ENCODE data around the gene GRIK4. TPM values are rescaled to one million over a fixed set of nuclear protein-coding genes. Genes with fewer than 3 reads are reported as not detected.

GRIK4 gene
- polyA plus RNA-seq, 1 experiment = 0.55 TPM

GRCh38 chr11:120723751-120724150, 212.2 kb downstream of the GRIK4 start:
- Histone ChIP-seq H3K9me3 (ENCODE audit: control insufficient read depth, insufficient read depth, low read length) (no peaks in the 10 kb centered on the region), H3K27ac (ENCODE audit: low read depth, low read length) (no peak overlapping the region), H3K4me3 (ENCODE audit: low read depth, low read length) (no peak overlapping the region), H3K27me3 (ENCODE audit: control insufficient read depth, insufficient read depth, low read length) (peaks cover 9% of the 10 kb centered on the region)
- DNase-seq (ENCODE audit: low read depth, low spot score) = no peak
- no peak for TF ChIP-seq CTCF (IDR thresholded peaks at IDR 0.05; ENCODE audit: low read depth, low read length)
- CTCF ChIA-PET = no interaction called here
- POLR2A ChIA-PET = no interaction called here

- no peak overlapping the region for H3K27ac ChIP-seq (ENCODE audit: low read depth, low read length)
- DNase-seq (ENCODE audit: low read depth, low spot score) = no peak
- CTCF ChIA-PET = no interaction called here
- no peaks in the 10 kb centered on the region for H3K9me3 ChIP-seq (ENCODE audit: control insufficient read depth, insufficient read depth, low read length)
- no peak for TF ChIP-seq CTCF (IDR thresholded peaks at IDR 0.05; ENCODE audit: low read depth, low read length)
- no peak overlapping the region for H3K4me3 ChIP-seq (ENCODE audit: low read depth, low read length)
- POLR2A ChIA-PET = no interaction called here
- peaks cover 3% of the 10 kb centered on the region for H3K27me3 ChIP-seq (ENCODE audit: control insufficient read depth, insufficient read depth, low read length)
Measured at GRCh38 chr11:120727752-120728151, 216.2 kb downstream of the GRIK4 start.

- no peaks in the 10 kb centered on the region for H3K9me3 ChIP-seq (ENCODE audit: control insufficient read depth, insufficient read depth, low read length)
- no peak for TF ChIP-seq CTCF (IDR thresholded peaks at IDR 0.05; ENCODE audit: low read depth, low read length)
- POLR2A ChIA-PET = no interaction called here
- H3K4me3 ChIP-seq (ENCODE audit: low read depth, low read length) = no peak overlapping the region
- no peak for DNase-seq (ENCODE audit: low read depth, low spot score)
- no peaks in the 10 kb centered on the region for H3K27me3 ChIP-seq (ENCODE audit: control insufficient read depth, insufficient read depth, low read length)
- CTCF ChIA-PET = no interaction called here
- no peak overlapping the region for H3K27ac ChIP-seq (ENCODE audit: low read depth, low read length)
Measured at GRCh38 chr11:120735035-120735434, 223.5 kb downstream of the GRIK4 start.

GRCh38 chr11:120738516-120739046, 227.0 kb downstream of the GRIK4 start:
- Histone ChIP-seq H3K27ac (ENCODE audit: low read depth, low read length) (no peak overlapping the region), H3K4me3 (ENCODE audit: low read depth, low read length) (no peak overlapping the region), H3K27me3 (ENCODE audit: control insufficient read depth, insufficient read depth, low read length) (no peaks in the 10 kb centered on the region), H3K9me3 (ENCODE audit: control insufficient read depth, insufficient read depth, low read length) (no peaks in the 10 kb centered on the region)
- POLR2A ChIA-PET = no interaction called here
- DNase-seq (ENCODE audit: low read depth, low spot score) = no peak
- CTCF ChIA-PET = interaction anchor here (0.6 kb wide), 1 partner anchor 224 kb away, joined by 3 read pairs; no protein-coding TSS in a partner anchor
- no peak for TF ChIP-seq CTCF (IDR thresholded peaks at IDR 0.05; ENCODE audit: low read depth, low read length)

GRCh38 chr11:120739780-120740179, 228.2 kb downstream of the GRIK4 start:
- POLR2A ChIA-PET = no interaction called here
- CTCF ChIA-PET = no interaction called here
- H3K9me3 ChIP-seq (ENCODE audit: control insufficient read depth, insufficient read depth, low read length) = no peaks in the 10 kb centered on the region
- H3K27ac ChIP-seq (ENCODE audit: low read depth, low read length) = no peak overlapping the region
- TF ChIP-seq CTCF (IDR thresholded peaks at IDR 0.05; ENCODE audit: low read depth, low read length) = no peak
- no peak overlapping the region for H3K4me3 ChIP-seq (ENCODE audit: low read depth, low read length)
- no peak for DNase-seq (ENCODE audit: low read depth, low spot score)
- H3K27me3 ChIP-seq (ENCODE audit: control insufficient read depth, insufficient read depth, low read length) = peaks cover 6% of the 10 kb centered on the region

Data from AG04450 (cell line).